HS-5 (cell line): ENCODE data around the gene SPTLC2.
A peak's percentile ranks its signal among the peaks of the same experiment; 100 is the strongest.
"Not testable (repeated sequence)": the region's sequence is repeated elsewhere in the genome, so short reads cannot be mapped to it uniquely, and the experiment has no call there.

ENCODE experiments used
- DNase-seq: peaks from one replicate; pipeline ENCODE4 v3.0.0-alpha.2; 2012; ENCODE audit warnings: low read depth

SPTLC2 gene

DNA sequence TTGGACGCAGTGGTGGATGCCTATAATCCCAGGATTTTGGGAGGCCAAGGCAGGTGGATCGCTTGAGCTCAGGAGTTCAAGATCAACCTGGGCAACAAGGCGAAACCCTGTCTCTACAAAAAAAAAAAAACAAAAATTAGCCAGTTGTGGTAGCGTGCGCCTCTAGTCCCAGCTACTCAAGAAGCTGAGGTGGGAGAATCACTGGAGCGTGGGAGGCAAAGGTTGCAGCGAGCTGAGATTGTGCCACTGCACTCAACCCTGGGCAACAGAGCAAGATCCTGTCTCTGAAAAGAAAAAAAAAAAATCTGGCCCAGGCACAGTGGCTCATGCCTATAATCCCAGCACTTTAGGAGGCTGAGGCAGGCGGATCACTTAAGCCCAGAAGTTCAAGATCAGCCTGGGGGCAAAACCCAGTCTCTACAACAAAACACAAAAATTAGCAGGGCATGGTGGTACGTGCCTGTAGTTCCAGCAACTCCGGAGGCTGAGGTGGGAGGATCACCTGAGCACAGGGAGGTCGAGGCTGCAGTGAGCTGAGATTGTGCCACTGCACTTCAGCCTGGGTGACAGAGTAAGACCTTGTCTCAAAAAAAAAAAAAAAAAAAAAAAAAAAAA, 27.9 kb downstream of the SPTLC2 start:
- not testable (repeated sequence) for DNase-seq

DNA sequence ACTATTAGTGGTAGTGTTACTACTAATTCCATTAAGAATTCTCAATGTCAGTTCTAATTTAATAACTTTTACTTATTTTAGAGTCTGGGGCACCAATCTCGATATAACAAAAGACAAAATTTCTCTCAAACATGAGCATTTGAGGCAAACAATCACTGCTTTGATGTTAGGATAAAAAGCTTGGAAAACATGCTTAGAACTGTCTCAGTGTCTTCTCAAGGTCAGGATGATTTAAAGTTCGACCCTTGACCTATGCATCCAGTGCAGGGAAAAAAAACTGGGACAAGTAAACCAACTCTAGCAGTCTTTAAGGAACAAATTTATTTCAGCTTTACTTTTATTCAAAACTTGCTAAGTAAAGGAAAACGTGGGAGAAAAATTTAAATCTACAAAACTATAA, 31.1 kb downstream of the SPTLC2 start:
- DNase-seq: no peak

DNA sequence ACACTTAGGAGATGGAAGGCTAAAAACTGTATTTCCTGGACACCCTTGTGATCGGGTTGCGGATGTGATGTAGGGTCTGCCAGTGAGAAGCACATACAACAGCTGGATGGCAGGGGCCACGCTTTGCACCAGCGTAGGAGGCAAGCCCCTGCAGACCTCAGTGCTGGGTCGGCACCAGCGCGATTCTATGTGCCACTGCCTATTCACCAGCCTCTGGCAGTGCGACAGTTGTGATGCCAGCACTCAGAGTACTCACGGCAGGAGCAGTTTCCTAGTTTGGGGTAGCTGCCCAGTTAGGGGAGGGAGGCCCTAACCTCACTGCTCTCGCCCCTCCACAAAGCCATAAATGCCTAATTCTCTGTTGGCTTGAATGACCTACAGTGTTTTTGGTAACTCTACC, 31.6 kb downstream of the SPTLC2 start:
- DNase-seq: no peak

DNA sequence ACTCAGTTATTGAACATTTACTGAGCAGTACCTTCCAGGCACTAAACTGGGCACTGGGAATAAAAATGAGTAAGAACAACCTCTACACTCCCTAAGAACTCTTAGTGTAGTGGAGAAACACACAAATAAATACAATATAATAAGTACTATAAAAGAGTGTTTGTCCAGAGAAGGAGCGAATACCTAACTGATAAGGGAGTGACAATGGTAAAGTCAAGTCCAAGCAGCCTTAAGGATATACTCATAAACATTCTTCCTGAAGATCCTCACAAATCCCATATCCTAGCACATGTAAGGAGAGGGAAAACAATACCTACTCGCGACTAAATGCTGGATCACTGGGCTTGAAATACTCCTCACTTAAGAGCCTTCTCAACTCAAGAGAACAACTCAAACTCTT, 32.8 kb downstream of the SPTLC2 start:
- no peak for DNase-seq

DNA sequence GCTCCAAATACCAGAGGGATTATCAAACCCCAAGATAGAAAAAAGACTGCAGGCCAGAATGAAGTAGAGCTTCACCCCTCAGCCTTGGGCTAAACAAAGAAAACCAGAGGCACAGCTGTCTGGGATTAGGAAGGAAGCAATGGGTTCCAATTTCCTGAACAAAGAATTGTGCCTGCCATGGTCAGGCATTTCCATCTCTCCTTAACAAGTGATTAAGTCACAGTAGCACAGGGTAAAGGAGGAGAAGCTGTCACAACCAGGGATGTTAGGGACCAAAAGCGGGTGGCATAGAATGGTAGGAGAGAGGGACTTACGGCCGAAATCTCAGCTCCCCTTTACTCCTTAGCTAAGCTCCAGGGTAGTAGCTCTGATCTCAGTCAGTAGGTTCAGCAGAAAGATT, 33.9 kb downstream of the SPTLC2 start:
- no peak for DNase-seq

DNA sequence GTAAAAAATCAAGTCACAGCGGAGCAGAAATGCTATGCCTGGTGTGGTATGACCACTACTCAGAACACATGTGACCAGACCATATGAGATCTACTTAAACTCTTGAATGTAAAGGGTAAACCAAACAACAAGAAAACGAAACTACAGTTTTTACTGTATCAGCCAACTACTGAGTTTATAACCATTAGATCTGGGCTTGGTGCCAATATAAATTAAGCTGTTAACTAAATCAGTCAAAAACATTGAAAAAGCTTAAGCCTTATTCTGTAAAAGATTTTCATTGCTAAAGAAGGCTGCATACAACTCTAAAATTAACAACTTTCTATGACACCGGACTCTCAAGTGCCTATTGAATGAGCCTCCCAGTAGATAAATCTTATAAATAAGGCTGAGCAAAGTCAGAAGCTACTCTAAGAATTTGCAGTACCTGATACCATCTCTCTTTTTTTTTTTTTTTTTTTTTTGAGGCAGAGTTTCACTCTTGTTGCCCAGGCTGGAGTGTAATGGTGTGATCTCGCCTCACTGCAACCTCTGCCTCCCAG, 35.4 kb downstream of the SPTLC2 start:
- no peak for DNase-seq

DNA sequence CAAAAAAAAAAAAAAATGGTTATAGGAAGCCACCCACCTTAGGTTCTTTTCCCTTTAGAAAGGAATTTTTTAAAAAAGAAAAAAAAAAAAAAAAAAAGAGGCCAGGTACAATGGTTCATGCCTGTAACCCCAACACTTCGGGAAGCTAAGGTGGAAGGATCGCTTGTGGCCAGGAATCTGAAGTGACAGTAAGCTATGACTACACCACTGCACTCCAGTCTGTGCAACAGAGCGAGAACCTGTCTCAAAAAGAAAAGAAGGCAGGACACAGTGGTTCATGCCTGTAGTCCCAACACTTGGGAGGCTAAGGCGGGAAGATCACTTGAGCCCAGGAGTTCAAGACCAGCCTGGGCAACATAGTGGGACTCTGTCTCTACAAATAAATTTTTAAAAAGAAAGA, 36.0 kb downstream of the SPTLC2 start:
- DNase-seq: no peak

DNA sequence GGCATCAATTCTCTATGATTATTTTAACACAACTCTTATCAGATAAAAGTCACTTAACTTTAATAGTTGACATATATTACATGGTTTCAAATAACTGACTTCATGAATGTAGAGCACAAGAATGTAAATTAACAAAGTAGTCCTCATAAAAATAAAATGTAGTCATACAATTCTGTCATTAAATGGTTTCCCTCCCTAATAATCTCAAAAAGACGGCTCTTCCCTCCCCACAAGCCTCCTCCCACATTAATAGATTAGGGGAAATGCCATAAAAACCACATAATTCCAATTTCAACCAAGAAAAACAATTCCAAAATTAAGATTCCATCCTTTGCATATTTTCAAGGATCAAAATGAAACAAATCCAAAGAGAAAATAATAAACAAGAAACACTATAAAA, 36.7 kb downstream of the SPTLC2 start:
- DNase-seq: no peak

DNA sequence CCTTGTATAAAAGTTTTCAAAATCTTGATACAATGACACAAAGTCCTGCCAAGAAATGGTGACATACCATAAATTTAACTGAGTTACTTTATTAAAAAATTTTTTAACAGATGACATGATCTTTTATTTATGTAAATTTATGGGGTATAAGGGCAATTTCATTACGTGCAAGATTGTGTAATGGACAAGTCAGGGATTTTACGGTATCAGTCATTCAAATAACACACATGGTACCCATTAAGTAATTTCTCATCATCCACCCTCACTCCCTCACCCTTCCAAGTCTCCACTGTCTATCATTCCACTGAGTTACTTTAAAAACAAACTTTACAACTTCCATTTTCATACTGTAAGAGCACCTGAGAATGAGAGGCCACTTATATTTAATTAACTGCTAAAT, 37.4 kb downstream of the SPTLC2 start:
- peak; percentile 33 for DNase-seq

DNA sequence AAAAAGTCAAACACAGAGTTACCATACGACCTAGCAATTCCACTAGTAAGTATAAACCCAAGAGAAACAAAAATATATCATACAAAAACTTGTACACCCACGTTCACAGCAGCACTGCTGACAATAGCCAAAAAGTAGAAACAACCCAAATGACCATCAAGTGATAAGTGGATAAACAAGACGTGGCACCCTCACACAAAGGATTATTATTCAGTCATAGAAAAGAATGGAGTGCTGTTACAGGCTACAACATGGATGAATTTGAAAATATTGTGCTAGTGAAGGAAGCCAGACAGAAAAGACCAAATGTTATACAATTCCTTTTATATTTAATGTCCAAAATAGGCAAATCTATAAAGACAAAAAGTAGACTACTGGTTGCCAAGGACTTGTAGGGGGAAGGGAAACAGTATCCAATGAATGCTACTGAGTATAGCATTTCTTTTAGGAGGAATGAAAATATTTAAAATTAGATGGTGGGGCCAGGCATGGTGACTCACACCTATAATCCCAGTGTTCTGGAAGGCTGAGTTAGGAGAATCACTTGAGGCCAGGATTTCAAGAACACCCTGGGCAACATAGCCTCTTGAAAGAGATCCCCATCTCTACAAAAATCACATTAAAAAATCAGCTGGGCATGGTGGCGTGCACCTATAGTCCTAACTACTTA, 41.9 kb downstream of the SPTLC2 start:
- DNase-seq: no peak

DNA sequence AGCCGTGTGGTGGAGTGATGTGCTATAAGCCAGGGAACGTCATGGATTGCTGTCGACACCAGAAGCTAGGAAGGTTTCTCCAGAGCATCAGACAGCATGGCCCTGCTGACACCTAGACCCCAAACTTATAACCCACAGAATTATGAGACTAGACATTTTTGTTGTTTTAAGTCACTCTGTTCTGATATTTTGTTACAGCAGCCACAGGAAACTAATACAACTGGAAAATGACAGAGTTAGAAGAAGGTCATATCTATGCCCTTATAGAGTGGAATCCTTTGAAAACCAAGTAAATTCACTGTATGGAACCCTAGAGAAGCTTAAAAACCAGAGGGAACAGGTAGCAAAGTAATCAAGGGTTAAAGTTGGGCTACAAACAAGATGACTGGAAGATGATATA, 42.5 kb downstream of the SPTLC2 start:
- no peak for DNase-seq

DNA sequence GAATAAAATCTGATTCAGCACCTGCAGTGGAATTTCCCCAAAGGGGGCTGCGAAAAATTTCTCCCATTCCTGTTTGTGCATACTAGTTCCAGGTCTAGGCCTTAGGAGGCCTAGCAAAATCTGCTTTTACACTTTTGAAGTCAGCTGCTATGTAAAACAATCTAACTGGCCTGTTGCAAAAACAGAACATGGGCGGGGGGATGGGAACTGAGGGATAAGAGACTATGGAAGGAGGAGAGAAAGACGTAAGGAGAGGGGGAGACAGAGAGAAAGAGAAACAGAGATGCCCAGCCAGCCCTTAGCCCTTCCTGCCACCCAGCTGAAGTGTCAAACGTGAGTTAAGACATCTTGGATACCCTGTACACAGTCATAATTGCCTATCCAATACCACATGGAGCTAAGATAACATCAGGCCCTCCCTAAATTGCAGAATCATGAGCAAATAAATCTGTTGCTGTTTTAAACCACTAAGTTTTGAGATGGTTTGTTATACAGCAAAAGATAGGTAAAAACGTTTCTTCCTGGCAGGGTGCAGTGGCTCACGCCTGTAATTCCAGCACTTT, 45.6 kb downstream of the SPTLC2 start:
- no peak for DNase-seq

DNA sequence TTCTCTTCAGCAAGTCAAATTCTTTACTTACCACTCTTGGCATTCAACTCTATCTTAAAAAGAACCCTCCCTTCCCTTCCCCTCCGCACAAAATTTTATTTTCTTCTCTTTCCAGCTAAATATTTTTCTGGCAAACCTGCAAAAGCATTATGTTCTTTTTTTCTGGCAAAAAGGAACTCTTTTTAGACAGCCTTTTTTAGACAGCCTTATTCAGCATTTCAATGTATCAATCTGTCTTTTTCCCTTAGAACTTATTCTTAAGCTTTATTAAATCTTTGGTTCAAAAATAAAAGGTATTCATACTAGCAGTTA, 50.5 kb downstream of the SPTLC2 start:
- no peak for DNase-seq

DNA sequence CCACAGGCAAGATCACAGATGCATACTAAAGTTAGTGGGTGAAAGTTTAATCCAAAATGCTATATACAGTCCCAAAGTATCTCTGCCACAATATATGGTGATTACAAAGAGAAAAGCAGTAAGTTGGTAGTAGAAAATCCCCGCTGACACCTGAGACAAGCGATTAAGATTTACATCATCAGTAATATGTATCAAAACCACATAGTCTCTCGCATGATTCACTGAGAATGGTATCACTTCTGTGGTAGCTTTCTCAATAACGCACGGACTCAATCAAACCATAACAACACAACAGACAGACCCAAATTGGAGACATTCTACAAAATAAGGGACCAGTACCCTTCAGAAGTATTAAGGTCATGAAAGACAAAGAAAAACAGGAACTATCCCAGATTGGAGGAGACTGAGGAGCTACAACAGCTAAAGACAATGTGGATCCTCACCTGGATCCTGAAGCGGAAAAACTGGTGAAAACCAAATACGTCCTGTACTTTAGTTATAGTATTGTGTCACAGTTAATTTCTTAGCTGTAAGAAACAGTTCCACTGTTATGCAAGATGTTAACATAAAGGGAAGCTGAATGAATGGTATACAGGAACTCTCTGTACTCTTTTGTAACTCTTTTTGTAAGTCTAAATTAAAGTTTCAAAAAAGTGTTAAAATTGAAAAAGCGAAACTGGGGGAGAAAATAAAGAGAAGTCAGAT, 51.0 kb downstream of the SPTLC2 start:
- DNase-seq: no peak

DNA sequence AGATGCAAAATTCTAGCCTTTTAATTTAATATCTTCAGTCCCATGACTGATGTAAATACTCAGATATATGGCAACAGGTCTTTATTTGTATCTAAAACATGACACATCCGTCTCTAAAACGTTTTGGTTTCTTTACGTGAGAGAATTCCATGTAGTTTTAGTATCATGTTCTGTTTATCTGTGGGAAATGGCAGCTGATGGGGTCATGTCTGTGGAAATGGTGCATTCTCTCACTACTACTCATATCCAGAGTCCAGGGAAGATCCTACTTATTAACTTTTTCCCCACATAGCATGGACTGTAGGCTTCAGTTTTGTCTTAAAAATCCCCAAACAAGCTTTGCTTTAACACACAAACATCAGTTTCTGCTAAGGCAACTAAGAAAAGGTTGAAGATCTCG, 53.8 kb downstream of the SPTLC2 start:
- DNase-seq: no peak

DNA sequence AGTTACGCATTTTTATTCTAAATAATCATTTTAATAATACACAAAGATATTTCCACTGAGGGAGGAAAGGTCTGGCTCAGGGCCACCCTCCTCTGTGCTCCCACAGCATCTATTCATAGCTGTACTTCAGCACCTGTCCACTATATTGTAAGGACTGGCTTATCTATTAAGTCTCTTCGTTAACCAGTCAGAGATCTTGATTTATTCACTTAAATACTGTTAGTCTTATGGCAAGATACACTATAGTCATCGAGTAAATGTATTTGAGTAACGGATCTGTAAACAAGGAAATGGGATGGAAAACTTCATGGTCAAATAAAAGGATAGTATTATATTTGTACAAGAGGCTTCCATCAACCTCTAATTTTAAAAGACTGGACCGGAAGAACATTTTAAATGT, 54.6 kb downstream of the SPTLC2 start:
- no peak for DNase-seq

DNA sequence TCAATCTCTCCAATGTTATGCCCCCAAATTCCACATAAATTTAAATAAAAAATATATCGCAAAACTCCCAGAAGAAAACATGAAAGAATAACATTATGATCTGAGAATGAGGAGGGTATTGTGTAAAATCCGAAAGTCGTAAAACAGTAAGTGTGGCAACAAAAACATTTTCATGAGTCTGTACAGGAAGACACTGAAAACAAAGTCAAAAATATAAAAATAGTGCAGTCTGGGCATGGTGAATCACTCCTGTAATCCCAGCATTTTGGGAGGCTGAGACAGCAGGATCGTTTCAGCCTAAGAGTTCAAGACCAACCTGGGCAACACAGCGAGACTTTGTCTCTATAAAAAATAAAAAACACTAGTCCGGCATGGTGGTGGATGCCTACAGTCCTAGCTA, 57.1 kb downstream of the SPTLC2 start:
- no peak for DNase-seq

DNA sequence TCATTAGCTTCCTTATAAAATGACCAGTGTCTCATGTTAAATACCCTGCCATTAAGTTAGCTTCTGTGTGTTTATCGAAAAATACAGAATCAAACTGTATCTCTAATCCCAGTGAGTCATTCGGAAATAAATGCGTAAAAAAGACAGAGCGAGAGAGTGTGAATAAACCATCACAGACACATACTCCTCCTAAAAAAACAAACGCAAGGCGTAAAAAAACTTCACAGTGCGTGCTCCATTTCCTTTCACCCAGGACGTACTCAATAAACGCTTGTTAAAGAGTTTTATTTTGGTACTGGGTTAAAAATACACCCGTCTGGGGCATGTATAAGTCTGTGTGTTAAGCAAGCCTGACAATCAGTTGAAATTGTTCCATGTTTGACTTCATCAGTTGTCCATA, 59.0 kb downstream of the SPTLC2 start:
- no peak for DNase-seq

DNA sequence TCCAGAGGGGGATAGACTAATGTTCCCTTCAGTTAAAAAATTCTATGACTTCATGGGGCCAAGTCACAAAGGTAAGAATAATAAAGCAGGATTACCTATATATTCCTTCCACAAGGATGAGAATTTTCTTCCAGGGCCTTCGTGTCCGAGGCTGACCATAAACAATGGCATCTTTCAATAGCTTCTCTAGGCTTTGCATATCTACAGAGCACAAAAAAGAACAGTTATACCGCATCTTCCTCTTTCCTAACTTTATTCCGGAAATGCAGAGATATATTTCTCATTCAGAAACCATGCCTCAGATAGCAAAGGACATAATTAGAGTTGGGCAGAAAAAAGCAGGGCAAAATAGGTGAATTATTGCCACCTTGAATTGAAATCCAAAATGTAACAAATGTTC, 59.5 kb downstream of the SPTLC2 start:
- DNase-seq: no peak

DNA sequence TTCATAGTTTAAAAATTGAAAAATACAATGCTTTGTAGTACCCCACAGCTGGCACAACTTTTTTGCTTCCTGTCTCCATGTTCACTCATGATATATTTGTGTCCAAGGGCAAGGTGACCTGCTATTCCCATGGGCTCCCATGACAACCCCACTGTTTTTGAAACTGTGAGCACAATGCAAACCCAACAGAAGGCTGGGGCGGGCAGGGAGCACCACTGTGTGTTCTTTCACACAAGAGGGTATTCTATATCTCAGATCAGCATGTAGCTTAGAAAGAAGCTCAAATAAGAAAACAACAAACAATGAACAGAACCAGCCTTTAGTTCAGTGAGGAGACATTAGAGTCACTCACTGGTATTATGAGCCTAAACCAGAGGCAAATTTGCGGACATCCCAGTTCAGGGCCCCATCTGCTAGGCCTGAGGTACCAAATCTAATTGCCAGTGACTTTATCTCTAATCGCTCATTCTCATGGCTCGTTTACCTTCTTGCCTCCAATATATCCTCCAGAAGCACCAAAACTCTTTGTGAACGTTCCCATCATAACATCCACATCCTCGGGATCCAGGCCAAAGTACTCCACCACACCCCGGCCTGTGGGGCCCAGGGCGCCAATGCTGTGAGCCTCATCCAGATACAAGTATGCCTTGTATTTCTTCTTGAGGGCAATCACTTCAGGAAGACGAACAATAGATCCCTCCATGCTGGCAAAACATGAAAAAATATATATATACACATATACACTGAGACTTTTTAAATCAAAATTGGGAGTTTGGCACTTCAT, 61.4 kb downstream of the SPTLC2 start:
- no peak for DNase-seq

DNA sequence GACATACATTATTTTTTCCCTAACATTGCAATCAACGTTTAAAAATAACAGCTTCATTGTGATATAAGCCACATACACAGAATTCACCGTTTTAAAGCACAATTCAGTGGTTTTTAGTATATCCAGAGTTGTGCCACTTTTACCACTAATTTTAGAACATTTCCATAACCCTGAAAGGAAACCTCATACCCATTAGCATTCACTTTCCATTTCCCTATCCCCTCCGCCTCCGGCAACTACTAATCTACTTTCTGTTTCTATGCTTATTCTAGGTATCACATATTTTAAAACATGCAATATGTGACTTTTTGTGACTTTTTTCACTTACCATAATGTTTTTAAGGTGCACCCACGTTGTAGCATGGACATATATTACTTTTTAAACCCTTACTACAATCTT, 62.2 kb downstream of the SPTLC2 start:
- no peak for DNase-seq

DNA sequence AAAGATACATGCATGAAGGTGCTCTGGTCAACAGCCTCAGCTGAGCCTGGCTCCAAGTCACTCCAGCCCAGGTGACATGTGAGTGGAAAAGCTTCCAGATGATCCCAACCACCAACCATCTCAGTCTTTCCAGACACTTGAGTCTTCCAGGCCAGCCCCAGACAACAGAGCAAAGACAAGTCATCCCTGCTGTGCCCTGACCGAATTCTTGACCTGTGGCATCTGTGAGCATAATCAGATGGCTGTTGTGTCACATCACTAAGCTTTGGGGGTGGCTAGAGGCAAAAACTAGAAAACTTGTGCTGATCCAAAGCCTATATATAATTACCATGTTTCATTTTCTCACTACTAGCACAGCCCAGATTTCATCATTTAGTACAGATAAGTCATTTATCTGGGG, 67.0 kb downstream of the SPTLC2 start:
- no peak for DNase-seq
